ENCODE data around the gene ARID2.

Gene ARID2

DNA sequence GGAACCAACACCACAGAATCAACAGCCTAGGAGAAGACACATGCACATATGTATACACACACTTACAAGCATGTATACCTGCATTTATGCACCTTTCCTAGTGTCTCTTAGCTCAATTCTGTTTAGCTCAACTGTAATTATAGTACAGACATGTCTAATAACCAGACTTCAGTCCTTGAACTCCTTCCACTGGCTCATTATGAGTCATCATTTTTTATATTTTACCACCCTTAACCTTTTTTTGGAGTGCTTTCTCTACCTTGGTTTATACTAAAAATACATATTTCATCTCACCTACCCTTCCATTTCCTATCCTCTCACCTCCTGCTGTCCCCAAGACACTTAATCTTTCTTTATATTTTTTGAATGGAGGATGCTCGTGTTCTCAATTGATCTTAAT is 110.4 kb downstream of the ARID2 start:
- Mint-ChIP-seq H3K36me3 (ENCODE audit: low read depth) (peaks cover 53% of the 10 kb centered on the region), H3K9me3 (no peaks in the 10 kb centered on the region), H3K27me3 (no peaks in the 10 kb centered on the region), H3K4me3 (no peak overlapping the region), H3K4me1 (ENCODE audit: low read depth) (peaks cover 10% of the 10 kb centered on the region), H3K27ac (no peak overlapping the region)

GRCh38 chr12:45849289-45849688 is 119.8 kb downstream of the ARID2 start:
- H3K9me3 Mint-ChIP-seq: no peaks in the 10 kb centered on the region
- H3K4me1 Mint-ChIP-seq (ENCODE audit: low read depth): no peaks in the 10 kb centered on the region
- H3K36me3 Mint-ChIP-seq (ENCODE audit: low read depth): peaks cover 61% of the 10 kb centered on the region
- H3K4me3 Mint-ChIP-seq: no peak overlapping the region
- no peaks in the 10 kb centered on the region for H3K27me3 Mint-ChIP-seq
- no peak overlapping the region for H3K27ac Mint-ChIP-seq

GRCh38 chr12:45850302-45850701 is 120.8 kb downstream of the ARID2 start:
- H3K9me3 Mint-ChIP-seq: no peaks in the 10 kb centered on the region
- H3K27ac Mint-ChIP-seq: no peak overlapping the region
- H3K4me3 Mint-ChIP-seq: no peak overlapping the region
- no peaks in the 10 kb centered on the region for H3K27me3 Mint-ChIP-seq
- H3K4me1 Mint-ChIP-seq (ENCODE audit: low read depth): no peaks in the 10 kb centered on the region
- peaks cover 68% of the 10 kb centered on the region for H3K36me3 Mint-ChIP-seq (ENCODE audit: low read depth)

DNA sequence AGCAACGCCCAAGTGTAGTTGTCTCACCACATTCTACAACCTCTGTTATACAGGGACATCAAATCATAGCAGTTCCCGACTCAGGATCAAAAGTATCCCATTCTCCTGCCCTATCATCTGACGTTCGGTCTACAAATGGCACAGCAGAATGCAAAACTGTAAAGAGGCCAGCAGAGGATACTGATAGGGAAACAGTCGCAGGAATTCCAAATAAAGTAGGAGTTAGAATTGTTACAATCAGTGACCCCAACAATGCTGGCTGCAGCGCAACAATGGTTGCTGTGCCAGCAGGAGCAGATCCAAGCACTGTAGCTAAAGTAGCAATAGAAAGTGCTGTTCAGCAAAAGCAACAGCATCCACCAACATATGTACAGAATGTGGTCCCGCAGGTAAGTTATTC is 123.0 kb downstream of the ARID2 start:
- peaks cover 60% of the 10 kb centered on the region for H3K36me3 Mint-ChIP-seq (ENCODE audit: low read depth)
- no peak overlapping the region for H3K27ac Mint-ChIP-seq
- H3K27me3 Mint-ChIP-seq: no peaks in the 10 kb centered on the region
- H3K4me3 Mint-ChIP-seq: no peak overlapping the region
- H3K9me3 Mint-ChIP-seq: no peaks in the 10 kb centered on the region
- H3K4me1 Mint-ChIP-seq (ENCODE audit: low read depth): no peaks in the 10 kb centered on the region

- Mint-ChIP-seq H3K36me3 (ENCODE audit: low read depth) (peaks cover 55% of the 10 kb centered on the region), H3K4me3 (no peak overlapping the region), H3K4me1 (ENCODE audit: low read depth) (no peaks in the 10 kb centered on the region), H3K27ac (no peak overlapping the region), H3K27me3 (no peaks in the 10 kb centered on the region), H3K9me3 (no peaks in the 10 kb centered on the region)
These were observed 124.0 kb downstream of the ARID2 start for GRCh38 chr12:45853550-45853949.

- no peaks in the 10 kb centered on the region for H3K9me3 Mint-ChIP-seq
- H3K27me3 Mint-ChIP-seq: no peaks in the 10 kb centered on the region
- no peaks in the 10 kb centered on the region for H3K4me1 Mint-ChIP-seq (ENCODE audit: low read depth)
- peaks cover 49% of the 10 kb centered on the region for H3K36me3 Mint-ChIP-seq (ENCODE audit: low read depth)
- no peak overlapping the region for H3K27ac Mint-ChIP-seq
- no peak overlapping the region for H3K4me3 Mint-ChIP-seq
These were observed 133.8 kb downstream of the ARID2 start for GRCh38 chr12:45863332-45863731.

DNA sequence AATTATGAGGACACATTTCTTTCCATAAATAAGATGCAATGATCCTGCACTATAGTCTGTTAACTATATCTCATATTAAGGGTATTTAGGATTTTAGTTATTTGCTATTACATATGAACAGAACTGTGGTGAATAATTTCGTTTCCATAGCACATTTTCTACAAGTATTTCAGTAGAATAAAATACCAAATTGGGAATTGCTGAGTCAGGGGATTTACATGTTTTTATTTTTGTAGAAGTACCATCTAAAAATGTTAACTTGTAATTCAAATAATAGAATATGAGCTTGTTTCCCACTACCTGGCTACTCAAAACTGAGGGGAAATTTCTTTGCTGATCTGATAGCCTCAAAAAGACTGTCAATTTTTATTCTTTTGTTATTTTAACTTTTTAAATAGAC is 136.8 kb downstream of the ARID2 start:
- Mint-ChIP-seq H3K4me1 (ENCODE audit: low read depth) (no peaks in the 10 kb centered on the region), H3K4me3 (no peak overlapping the region), H3K9me3 (no peaks in the 10 kb centered on the region), H3K27ac (no peak overlapping the region), H3K36me3 (ENCODE audit: low read depth) (peaks cover 50% of the 10 kb centered on the region), H3K27me3 (no peaks in the 10 kb centered on the region)

DNA sequence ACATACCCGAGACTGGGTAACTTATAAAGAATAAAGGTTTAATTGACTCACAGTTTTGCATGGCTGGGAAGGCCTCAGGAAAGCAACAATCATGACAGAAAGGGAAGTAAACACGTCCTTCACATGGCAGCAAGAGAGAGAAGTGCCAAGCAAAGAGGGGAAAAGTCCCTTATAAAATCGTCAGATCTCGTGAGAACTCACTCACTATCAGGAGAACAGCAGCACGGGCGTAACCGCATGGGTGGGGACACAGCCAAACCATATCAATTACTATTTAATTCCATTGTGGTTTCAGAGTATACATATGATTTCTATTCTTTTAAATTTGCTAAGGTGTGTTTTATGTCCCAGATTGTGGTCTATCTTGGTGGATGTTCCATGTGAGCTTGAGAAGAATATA is 142.9 kb downstream of the ARID2 start:
- peaks cover 5% of the 10 kb centered on the region for H3K9me3 Mint-ChIP-seq
- H3K27me3 Mint-ChIP-seq: no peaks in the 10 kb centered on the region
- H3K27ac Mint-ChIP-seq: no peak overlapping the region
- H3K36me3 Mint-ChIP-seq (ENCODE audit: low read depth): peaks cover 58% of the 10 kb centered on the region
- H3K4me3 Mint-ChIP-seq: no peak overlapping the region
- H3K4me1 Mint-ChIP-seq (ENCODE audit: low read depth): peaks cover 13% of the 10 kb centered on the region

- Mint-ChIP-seq H3K4me3 (no peak overlapping the region), H3K27me3 (no peaks in the 10 kb centered on the region), H3K9me3 (peaks cover 5% of the 10 kb centered on the region), H3K36me3 (ENCODE audit: low read depth) (peaks cover 82% of the 10 kb centered on the region), H3K4me1 (ENCODE audit: low read depth) (peaks cover 29% of the 10 kb centered on the region), H3K27ac (no peak overlapping the region)
These were observed 147.6 kb downstream of the ARID2 start for GRCh38 chr12:45877069-45877468.

GRCh38 chr12:45878630-45879255 is 149.2 kb downstream of the ARID2 start:
- Mint-ChIP-seq H3K4me1 (ENCODE audit: low read depth) (peaks cover 25% of the 10 kb centered on the region), H3K9me3 (peaks cover 5% of the 10 kb centered on the region), H3K27ac (peak overlapping the region; percentile 51), H3K4me3 (no peak overlapping the region), H3K36me3 (ENCODE audit: low read depth) (peaks cover 82% of the 10 kb centered on the region), H3K27me3 (no peaks in the 10 kb centered on the region)

GRCh38 chr12:45879363-45879895 is 149.9 kb downstream of the ARID2 start:
- no peak overlapping the region for H3K4me3 Mint-ChIP-seq
- H3K9me3 Mint-ChIP-seq: peaks cover 3% of the 10 kb centered on the region
- H3K27me3 Mint-ChIP-seq: no peaks in the 10 kb centered on the region
- peaks cover 25% of the 10 kb centered on the region for H3K4me1 Mint-ChIP-seq (ENCODE audit: low read depth)
- H3K36me3 Mint-ChIP-seq (ENCODE audit: low read depth): peaks cover 82% of the 10 kb centered on the region
- peak overlapping the region; percentile 51 for H3K27ac Mint-ChIP-seq

DNA sequence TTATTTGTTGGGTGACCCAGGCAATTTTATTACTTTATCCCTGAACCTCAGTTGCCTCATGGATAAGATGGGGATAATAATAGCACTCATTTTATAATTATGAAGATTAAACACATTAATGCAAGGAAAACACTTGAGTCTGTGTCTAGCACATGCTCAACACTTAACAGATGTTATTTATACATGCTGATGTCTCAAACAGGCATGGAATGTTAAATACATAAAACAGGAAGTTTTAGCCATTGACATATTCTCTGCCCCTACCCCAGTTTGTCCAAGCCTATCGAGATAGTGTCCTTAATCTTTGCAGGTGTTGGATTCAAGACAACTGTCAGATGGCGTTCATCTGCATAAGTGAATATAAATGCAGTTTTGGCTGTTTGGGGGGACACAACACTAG is 151.0 kb downstream of the ARID2 start:
- Mint-ChIP-seq H3K4me1 (ENCODE audit: low read depth) (peaks cover 25% of the 10 kb centered on the region), H3K36me3 (ENCODE audit: low read depth) (peaks cover 83% of the 10 kb centered on the region), H3K9me3 (no peaks in the 10 kb centered on the region), H3K4me3 (no peak overlapping the region), H3K27ac (no peak overlapping the region), H3K27me3 (no peaks in the 10 kb centered on the region)

- Mint-ChIP-seq H3K27me3 (no peaks in the 10 kb centered on the region), H3K27ac (no peak overlapping the region), H3K4me1 (ENCODE audit: low read depth) (peaks cover 13% of the 10 kb centered on the region), H3K4me3 (no peak overlapping the region), H3K36me3 (ENCODE audit: low read depth) (peaks cover 82% of the 10 kb centered on the region), H3K9me3 (no peaks in the 10 kb centered on the region)
These were observed 153.7 kb downstream of the ARID2 start for GRCh38 chr12:45883187-45883586.

DNA sequence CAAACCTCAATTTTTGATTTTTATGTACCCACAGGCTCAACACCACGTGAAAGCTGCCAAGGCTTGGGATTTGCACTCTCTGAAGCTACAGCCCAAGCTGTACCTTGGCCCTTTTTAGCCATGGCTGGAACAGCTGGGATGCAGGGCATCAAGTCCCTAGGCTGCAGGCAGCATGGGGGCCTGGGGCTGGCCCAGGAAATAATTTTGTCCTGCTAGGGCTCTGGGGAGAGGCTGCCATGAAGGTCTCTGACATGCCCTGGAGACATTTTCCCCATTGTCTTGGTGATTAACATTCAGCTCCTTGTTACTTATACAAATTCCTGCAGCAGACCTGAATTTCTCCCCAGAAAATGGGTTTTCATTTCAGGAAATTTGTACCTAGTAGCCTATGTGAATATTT is 157.2 kb downstream of the ARID2 start:
- H3K36me3 Mint-ChIP-seq (ENCODE audit: low read depth): peaks cover 57% of the 10 kb centered on the region

GRCh38 chr12:45887544-45887943 is 158.0 kb downstream of the ARID2 start:
- Mint-ChIP-seq H3K4me1 (ENCODE audit: low read depth) (peaks cover 12% of the 10 kb centered on the region), H3K36me3 (ENCODE audit: low read depth) (peaks cover 52% of the 10 kb centered on the region), H3K4me3 (no peak overlapping the region), H3K9me3 (no peaks in the 10 kb centered on the region), H3K27me3 (no peaks in the 10 kb centered on the region), H3K27ac (no peak overlapping the region)

More for the DNA sequence above, 157.2 kb downstream of the ARID2 start:
- Mint-ChIP-seq H3K9me3 (no peaks in the 10 kb centered on the region), H3K27ac (no peak overlapping the region), H3K4me1 (ENCODE audit: low read depth) (peaks cover 7% of the 10 kb centered on the region), H3K4me3 (no peak overlapping the region), H3K27me3 (no peaks in the 10 kb centered on the region)

DNA sequence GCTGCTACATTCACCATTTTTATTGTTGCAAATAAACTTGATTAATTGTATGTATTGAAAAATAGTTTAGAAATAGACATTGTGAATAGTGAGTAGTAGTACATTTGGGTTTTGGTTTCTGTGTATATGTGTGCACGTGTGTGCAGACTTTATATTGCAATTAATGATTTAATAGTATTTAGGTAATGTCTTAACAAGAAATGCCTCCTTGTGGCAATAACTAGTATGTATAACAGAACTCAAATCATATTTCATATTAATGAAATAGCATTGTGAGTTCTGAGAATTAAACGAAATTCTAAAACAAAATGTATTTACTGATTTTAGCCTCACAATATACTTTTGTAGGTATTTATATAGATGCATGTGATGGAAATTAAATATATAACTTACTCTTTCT is 160.8 kb downstream of the ARID2 start:
- H3K4me3 Mint-ChIP-seq: no peak overlapping the region
- peaks cover 15% of the 10 kb centered on the region for H3K4me1 Mint-ChIP-seq (ENCODE audit: low read depth)
- H3K9me3 Mint-ChIP-seq: no peaks in the 10 kb centered on the region
- H3K27ac Mint-ChIP-seq: no peak overlapping the region
- no peaks in the 10 kb centered on the region for H3K27me3 Mint-ChIP-seq
- peaks cover 51% of the 10 kb centered on the region for H3K36me3 Mint-ChIP-seq (ENCODE audit: low read depth)
